CD4-positive, alpha-beta T cell treated with Interleukin-12 subunit alpha and Interleukin-12 subunit beta, for 1 hour (primary cell): ENCODE data around the gene DNAJC30.
"Not testable (repeated sequence)": the region's sequence is repeated elsewhere in the genome, so short reads cannot be mapped to it uniquely, and the experiment has no call there.

Experiments used
- DNase-seq: peaks from one replicate; pipeline ENCODE4 v3.0.0-alpha.2; 2020

The DNAJC30 gene

GRCh38 chr7:73683056-73683787 is at the start of gene DNAJC30, which contains the start of gene BUD23:
Gene DNAJC30 (minus strand): TSS chr7:73683453. CDS start chr7:73683423, 30 bp downstream.
Gene BUD23 (plus strand): TSS chr7:73683597. CDS start chr7:73683626, 29 bp downstream.
- peak; percentile 95 for DNase-seq

DNA sequence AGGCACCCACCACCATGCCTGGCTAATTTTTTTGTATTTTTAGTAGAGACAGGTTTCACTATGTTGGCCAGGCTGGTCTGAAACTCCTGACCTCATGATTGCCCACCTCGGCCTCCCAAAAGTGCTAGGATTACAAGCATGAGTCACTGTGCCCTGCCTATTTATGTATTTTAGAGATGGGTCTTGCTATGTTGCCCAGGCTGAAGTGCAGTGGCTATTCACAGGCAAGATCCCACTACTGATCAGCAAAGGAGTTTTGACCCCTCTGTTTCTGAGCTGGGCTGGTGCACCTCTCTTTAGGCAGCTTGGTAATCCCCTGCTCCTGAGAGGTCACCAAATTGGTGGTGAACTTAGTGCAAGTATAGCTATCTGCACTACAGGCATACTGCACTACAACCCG is 49.1 kb upstream of the DNAJC30 start:
- no peak for DNase-seq

DNA sequence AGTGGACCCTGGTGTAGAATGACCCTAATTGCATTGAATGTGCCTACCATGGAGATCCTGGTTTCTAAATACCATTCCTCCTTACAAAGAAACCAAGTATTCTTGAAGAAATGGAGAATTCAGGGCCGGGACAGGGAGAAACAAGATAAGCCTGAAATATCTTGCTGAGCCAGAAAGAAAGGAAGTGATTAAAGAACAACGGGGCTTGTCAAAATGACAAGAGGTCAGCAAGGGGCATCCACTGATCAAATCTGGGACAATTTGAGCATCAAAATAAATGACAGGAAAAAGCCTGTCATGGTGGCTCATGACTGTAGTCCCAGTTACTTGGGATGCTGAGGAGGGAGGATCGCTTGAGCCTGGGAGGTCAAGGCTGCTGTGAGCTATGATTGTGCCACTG is 47.2 kb upstream of the DNAJC30 start:
- no peak for DNase-seq

- no peak for DNase-seq
Measured at GRCh38 chr7:73728551-73728950, 45.3 kb upstream of the DNAJC30 start.

DNA sequence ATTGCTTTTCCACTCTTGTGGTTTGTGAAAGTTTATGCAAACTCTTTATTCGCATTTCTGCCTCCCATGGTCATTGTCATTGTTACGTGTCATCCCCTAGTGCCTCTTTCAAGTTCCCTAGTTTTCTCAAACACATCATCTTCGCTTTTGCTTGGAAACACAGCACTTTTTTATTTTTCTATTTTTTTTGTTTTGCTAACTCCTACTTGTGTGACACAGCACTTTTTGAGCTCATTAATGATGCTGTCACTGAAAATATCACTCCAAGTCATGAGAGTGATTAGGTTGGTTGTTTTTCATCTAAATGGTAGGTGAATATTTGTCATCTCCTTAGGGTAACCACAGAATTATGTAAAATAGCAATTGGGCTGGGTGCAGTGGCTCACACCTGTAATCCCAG is 44.7 kb upstream of the DNAJC30 start:
- no peak for DNase-seq

DNA sequence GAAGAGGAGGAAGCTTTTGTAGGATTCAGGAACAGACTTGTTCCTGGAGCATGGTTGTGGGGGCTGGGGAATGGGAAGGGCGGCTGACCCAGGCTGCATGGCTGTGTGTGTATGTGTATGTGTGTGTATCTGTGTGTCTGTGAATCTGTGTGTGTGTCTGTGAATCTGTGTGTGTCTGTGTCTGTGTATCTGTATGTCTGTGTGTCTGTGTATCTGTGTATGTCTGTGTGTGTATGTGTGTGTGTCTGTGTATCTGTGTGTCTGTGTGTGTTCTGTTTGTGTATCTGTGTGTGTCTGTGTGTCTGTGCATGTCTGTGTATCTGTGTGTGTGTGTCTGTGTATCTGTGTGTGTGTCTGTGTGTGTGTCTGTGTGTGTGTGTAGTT is 42.8 kb upstream of the DNAJC30 start:
- no peak for DNase-seq

DNA sequence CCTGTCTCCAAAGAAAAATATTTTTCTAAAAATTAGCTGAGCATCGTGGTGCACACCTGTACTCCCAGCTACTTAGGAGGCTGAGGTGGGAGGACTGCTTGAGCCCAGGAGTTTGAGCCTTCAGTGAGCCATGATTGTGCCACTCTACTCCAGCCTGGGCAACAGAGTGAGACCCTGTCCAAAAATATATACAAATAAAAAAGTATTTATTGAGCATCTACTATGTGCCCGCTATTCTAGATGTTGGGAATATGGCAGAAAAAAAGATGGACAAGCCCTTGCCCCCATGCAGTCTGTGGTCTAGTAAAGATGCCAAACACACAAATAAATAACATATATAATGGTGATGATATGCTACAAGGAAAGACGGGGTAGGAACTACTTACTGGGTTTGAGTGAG is 40.6 kb upstream of the DNAJC30 start:
- no peak for DNase-seq

GRCh38 chr7:73722785-73723184 is 39.5 kb upstream of the DNAJC30 start:
- DNase-seq, result no peak

GRCh38 chr7:73722182-73722581 is 38.9 kb upstream of the DNAJC30 start:
- DNase-seq, result not testable (repeated sequence)

DNA sequence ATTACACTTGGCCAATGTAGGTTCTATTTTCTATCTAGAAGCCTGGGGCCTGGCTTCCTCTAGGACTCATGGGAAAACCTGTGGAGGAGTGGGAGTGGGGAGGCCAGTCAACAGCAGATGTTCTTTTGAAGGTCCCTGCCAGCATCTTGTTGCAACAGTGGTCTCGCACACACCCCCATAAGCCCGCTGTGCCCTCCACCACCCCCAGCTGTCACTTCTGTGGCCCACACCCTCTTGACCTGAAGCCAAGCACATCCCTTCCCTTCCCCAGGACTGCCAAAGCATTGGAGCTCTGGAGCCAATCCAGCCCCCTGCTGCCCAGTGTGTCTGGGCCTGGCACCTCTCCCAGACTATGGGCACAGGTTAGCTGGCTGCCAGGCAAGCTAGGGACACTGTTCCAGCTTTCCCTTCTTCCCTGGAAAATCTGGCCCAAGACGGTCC is 38.1 kb upstream of the DNAJC30 start:
- no peak for DNase-seq

DNA sequence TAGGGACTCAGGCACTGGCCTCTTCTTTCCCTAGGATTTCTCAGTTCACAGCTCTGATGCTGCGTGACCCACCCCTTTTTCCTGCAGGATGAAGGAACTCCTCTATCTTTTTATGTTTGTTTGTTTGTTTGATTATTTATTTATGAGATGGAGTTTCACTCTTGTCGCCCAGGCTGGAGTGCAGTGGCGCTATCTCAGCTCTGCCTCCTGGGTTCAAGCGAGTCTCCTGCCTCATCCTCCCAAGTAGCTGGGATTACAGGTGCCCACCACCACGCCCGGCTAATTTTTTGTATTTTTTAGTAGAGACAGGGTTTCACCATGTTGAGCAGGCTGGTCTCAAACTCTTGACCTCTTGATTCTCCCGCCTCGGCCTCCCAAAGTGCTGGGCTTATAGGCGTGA is 37.2 kb upstream of the DNAJC30 start:
- not testable (repeated sequence) for DNase-seq

GRCh38 chr7:73719806-73720169 is 36.5 kb upstream of the DNAJC30 start:
- DNase-seq, result no peak

- DNase-seq, result peak; percentile 79
Measured at GRCh38 chr7:73718905-73719805, 35.9 kb upstream of the DNAJC30 start, which contains the start of gene STX1A. Gene STX1A (minus strand): TSS chr7:73719669. CDS start chr7:73719631, 38 bp downstream.

GRCh38 chr7:73718438-73718881 is 35.2 kb upstream of the DNAJC30 start:
- DNase-seq, result peak; percentile 43

DNA sequence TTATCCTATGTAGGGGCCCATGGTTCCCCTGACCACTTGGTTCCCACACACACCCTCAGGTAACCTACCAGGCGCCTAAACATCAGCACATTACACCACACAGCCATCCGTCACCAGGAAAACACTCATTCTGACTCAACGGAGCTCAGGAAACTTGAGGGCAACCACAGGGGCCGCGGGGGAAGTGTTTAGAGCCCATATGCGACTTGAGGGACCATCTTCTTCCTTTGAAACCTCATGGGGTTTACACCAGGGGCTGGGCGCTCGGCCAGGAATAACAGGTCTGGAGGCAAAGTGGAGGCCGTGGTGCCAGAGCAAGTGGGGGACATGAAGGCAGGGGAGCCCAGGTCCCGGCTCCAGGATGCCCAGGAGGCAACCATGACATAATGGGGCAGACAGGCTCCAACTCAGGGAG is 34.7 kb upstream of the DNAJC30 start:
- peak; percentile 77 for DNase-seq

DNA sequence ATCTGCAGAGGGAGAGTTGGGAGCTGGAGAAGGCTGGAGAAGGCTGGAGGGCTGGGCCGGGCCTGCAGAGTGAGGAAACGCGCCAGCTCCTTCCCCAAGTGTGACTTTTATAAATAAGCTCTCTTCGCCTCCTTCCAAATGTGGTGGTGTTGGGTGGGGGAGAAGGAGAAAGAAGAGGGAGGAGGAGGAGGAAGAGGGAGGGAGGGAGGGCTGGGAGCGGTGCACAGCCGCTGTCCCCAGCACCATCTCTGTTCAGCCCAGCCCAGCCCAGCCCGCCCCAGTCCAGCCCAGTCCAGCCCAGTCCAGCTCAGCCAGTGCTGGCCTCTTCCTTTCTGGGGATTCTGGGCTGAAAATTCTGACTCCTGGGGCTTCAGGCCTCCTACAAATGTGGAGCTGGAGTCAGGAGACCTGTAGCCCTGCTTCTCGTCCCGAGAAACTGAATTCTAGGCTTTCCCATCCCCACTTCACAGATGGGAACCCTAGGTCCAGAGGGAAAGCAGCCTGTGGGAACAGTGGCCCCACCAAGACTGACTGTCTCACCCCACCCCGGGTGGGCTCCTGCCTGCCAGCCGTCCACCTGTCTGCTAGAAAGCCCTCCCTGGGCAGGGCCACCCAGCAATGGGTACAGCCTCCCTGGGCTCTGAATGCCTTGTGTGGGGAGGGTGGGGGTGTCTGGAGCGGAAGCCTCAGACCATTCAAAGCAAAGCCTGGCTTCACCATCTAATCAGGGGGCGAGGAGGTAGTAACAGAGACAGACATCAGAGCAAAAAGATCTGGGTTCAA is 34.0 kb upstream of the DNAJC30 start:
- DNase-seq, result no peak

GRCh38 chr7:73716318-73716890 is 33.2 kb upstream of the DNAJC30 start:
- no peak for DNase-seq

GRCh38 chr7:73715648-73716317 is 32.5 kb upstream of the DNAJC30 start:
- DNase-seq, result no peak

- DNase-seq, result not testable (repeated sequence)
Measured at GRCh38 chr7:73713319-73713718, 30.1 kb upstream of the DNAJC30 start.

GRCh38 chr7:73712773-73713172 is 29.5 kb upstream of the DNAJC30 start:
- DNase-seq, result no peak

- no peak for DNase-seq
Measured at GRCh38 chr7:73708961-73709549, 25.8 kb upstream of the DNAJC30 start.
